ENCODE measurements around the gene VPS45. TPM values are rescaled to one million over a fixed set of nuclear protein-coding genes. Genes with fewer than 3 reads are reported as not detected.
A peak's percentile ranks its signal among the peaks of the same experiment; 100 is the strongest.
"Not testable (repeated sequence)": the region's sequence is repeated elsewhere in the genome, so short reads cannot be mapped to it uniquely, and the experiment has no call there.

Gene VPS45
- total RNA-seq, 1 experiment from 2014 or later, result 57.5 TPM

- DNase-seq (ENCODE audit: low spot score), result no peak
Measured at GRCh38 chr1:150159550-150159949, 92.0 kb downstream of the VPS45 start.

GRCh38 chr1:150160964-150161621 is 93.5 kb downstream of the VPS45 start:
- no peak for DNase-seq (ENCODE audit: low spot score)

- peak; percentile 64 for DNase-seq (ENCODE audit: low spot score)
Measured at GRCh38 chr1:150161747-150162581, 94.4 kb downstream of the VPS45 start.

- DNase-seq (ENCODE audit: low spot score), result no peak
Measured at GRCh38 chr1:150162582-150162861, 94.9 kb downstream of the VPS45 start.

- DNase-seq (ENCODE audit: low spot score), result peak; percentile 100
Measured at GRCh38 chr1:150162862-150163706, 95.5 kb downstream of the VPS45 start.

- DNase-seq (ENCODE audit: low spot score), result no peak
Measured at GRCh38 chr1:150164224-150164623, 96.6 kb downstream of the VPS45 start.

GRCh38 chr1:150164779-150165178 is 97.2 kb downstream of the VPS45 start:
- no peak for DNase-seq (ENCODE audit: low spot score)

GRCh38 chr1:150165622-150166612 is 98.3 kb downstream of the VPS45 start:
- DNase-seq (ENCODE audit: low spot score), result peak; percentile 81

GRCh38 chr1:150168960-150169601 is 101.5 kb downstream of the VPS45 start:
- peak; percentile 79 for DNase-seq (ENCODE audit: low spot score)

- no peak for DNase-seq (ENCODE audit: low spot score)
Measured at GRCh38 chr1:150171801-150172200, 104.2 kb downstream of the VPS45 start.

GRCh38 chr1:150173141-150173585 is 105.6 kb downstream of the VPS45 start:
- DNase-seq (ENCODE audit: low spot score), result no peak

GRCh38 chr1:150176593-150176992 is 109.0 kb downstream of the VPS45 start:
- no peak for DNase-seq (ENCODE audit: low spot score)

- DNase-seq (ENCODE audit: low spot score), result no peak
Measured at GRCh38 chr1:150178548-150178947, 111.0 kb downstream of the VPS45 start.

GRCh38 chr1:150179867-150180266 is 112.3 kb downstream of the VPS45 start:
- DNase-seq (ENCODE audit: low spot score), result no peak

GRCh38 chr1:150180474-150180873 is 112.9 kb downstream of the VPS45 start:
- DNase-seq (ENCODE audit: low spot score), result no peak

- no peak for DNase-seq (ENCODE audit: low spot score)
Measured at GRCh38 chr1:150182247-150182646, 114.7 kb downstream of the VPS45 start.

- DNase-seq (ENCODE audit: low spot score), result no peak
Measured at GRCh38 chr1:150183061-150183460, 115.5 kb downstream of the VPS45 start.

GRCh38 chr1:150185481-150185880 is 117.9 kb downstream of the VPS45 start:
- no peak for DNase-seq (ENCODE audit: low spot score)

GRCh38 chr1:150186438-150186788 is 118.8 kb downstream of the VPS45 start:
- DNase-seq (ENCODE audit: low spot score), result not testable (repeated sequence)

GRCh38 chr1:150186789-150187559 is 119.4 kb downstream of the VPS45 start:
- peak; percentile 53 for DNase-seq (ENCODE audit: low spot score)

All from A172 (cell line).